22Rv1 (cell line): ENCODE results near the gene KHDRBS2.

ENCODE experiments used
- CTCF ChIP-seq: fragments of 450-650 bp; IDR thresholded peaks from 2 replicates; pipeline ENCODE4 v1.5.1; 2017; ENCODE audit warnings: mild to moderate bottlenecking
- ZFX ChIP-seq: fragments of 450-650 bp; IDR thresholded peaks from 2 replicates; pipeline ENCODE4 v1.6.1; 2017; ENCODE audit warnings: antibody characterized with exemption, borderline replicate concordance

DNA sequence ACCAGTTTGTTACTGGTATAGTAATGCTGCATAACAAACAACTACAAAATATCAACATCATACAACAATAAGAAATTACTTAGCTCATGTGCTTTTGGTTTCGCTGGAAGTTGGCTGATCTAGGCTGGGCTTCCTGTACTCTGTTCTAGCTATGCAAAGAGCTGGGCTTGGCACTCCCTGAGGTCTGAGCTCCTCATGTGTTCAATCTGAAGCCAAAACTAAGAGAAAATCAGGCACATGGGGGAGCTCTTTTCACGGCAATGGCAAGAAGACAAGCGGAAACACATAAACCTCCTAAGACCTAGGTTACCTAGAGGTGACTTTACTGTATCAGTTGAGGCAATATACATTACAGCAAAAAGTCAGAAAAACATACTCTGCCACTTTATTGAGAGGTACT is 574.2 kb downstream of the KHDRBS2 start:
- TF ChIP-seq CTCF (no peak), ZFX (no peak)
